Right lobe of liver (tissue), 4 donors: ENCODE data around the gene ITGAV.

Source experiments
- CTCF ChIP-seq, 4 donors: fragments of 200-600 bp in 3 of 4; fragments of 450-650 bp in 1 of 4; IDR thresholded peaks; one replicate each; pipeline versions ENCODE4 v1.5.1 to v1.8.0; 2016 to 2022; ENCODE audit warnings: antibody characterized with exemption in 4 of 4, mild to moderate bottlenecking in 2 of 4
- POLR2A ChIP-seq: fragments of 450-650 bp; IDR thresholded peaks from one replicate; pipeline ENCODE4 v1.6.1; 2017; ENCODE audit warnings: antibody characterized with exemption, mild to moderate bottlenecking
- donor health status: DM: no; HTN: no; CAD: no.
- donor health status: DM: no; HTN: no; CAD: no.
- donor health status: DM: no; HTN: yes; CAD: no.

- no peak for TF ChIP-seq CTCF (IDR thresholded peaks at IDR 0.05)
- TF ChIP-seq POLR2A = no peak
Measured at GRCh38 chr2:186610785-186611184, 20.9 kb downstream of the ITGAV start.
